ENCODE data around the gene PDZD7.

PDZD7 gene

DNA sequence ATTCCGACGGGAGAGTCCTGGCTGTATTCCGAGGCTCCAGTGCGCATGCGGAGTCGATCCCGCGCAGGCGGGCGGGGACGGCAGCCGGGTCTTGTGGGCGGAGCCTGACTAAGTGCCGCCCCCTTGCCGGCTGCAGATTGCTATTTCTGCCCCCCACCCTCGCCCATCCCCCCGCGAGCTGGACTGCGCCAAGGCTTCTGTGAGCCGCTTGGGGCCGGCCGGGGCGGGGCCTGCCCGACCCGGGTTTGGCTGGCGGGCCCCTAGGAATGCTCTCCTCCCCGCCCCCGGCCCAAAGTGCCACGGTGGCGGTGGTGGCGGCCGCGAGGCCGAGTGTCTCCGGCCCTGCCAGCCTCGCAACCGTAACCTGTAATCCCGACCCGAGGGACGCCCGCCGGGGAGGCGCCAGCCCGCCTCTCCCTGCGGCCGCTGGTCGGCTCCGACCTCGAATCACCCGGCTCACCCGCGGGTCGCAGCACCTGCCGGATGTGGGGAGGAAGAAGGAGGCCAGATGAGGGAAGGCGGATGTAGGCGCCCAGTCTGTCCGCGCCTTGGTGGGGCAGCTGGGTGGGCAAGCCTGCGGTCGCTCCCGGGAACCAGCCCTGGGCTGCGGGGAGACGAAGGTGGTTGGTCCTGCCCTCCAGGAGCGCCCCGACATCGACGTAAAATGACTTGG, 30.2 kb upstream of the PDZD7 start:
- DNase-seq, result no peak

DNA sequence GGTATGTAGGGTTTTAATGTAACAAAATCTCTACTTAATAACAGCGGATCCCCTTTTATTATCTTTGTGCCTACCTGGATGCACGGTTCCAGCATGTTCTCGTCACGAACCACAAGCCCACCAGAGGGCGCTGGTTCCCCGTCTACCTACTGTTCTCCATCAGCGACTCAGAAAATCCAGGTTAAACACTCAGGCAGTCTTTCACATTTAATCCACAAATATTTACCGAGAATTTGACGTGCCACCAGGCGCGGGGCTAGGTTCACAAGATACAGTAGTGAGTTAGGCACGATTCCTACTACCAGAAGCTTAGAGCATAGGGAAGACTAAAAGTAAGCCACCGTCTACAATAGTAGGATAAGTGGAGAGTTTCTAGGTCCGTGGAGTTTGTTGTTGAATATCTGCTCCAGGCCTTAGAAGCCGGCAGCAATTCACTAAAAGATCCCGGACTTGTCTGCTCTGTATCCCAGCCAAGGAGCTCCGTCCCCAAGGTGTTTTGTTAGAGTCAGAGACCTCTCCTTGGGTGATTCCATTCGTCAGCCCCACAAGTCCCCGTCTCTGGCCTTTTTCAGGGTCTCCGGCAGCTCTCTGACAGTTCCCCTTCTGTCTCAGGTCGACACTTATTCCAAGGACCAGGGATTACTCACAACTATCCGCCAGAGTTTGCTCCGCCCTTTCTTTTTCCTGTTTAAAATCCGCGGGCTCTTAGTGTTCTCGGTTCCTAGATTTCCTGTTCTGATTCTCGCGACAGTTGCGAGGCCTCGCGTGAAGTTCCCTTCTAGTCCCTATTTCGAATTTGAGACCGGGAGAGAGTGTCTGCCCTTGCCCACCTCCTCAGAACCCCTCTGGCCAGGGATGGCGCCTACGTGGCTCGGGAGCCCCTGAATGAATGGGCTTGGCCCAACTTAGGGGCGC, 29.4 kb upstream of the PDZD7 start:
- peak; percentile 78 for DNase-seq

- no peak for DNase-seq
These were observed 25.6 kb upstream of the PDZD7 start for GRCh38 chr10:101056365-101057151.

GRCh38 chr10:101055411-101055810, 24.5 kb upstream of the PDZD7 start:
- no peak for DNase-seq

GRCh38 chr10:101054876-101055275, 23.9 kb upstream of the PDZD7 start:
- no peak for DNase-seq

GRCh38 chr10:101054351-101054750, 23.4 kb upstream of the PDZD7 start:
- no peak for DNase-seq

- DNase-seq, result no peak
These were observed 22.6 kb upstream of the PDZD7 start for GRCh38 chr10:101053516-101053915.

GRCh38 chr10:101052285-101052684, 21.4 kb upstream of the PDZD7 start:
- no peak for DNase-seq

DNA sequence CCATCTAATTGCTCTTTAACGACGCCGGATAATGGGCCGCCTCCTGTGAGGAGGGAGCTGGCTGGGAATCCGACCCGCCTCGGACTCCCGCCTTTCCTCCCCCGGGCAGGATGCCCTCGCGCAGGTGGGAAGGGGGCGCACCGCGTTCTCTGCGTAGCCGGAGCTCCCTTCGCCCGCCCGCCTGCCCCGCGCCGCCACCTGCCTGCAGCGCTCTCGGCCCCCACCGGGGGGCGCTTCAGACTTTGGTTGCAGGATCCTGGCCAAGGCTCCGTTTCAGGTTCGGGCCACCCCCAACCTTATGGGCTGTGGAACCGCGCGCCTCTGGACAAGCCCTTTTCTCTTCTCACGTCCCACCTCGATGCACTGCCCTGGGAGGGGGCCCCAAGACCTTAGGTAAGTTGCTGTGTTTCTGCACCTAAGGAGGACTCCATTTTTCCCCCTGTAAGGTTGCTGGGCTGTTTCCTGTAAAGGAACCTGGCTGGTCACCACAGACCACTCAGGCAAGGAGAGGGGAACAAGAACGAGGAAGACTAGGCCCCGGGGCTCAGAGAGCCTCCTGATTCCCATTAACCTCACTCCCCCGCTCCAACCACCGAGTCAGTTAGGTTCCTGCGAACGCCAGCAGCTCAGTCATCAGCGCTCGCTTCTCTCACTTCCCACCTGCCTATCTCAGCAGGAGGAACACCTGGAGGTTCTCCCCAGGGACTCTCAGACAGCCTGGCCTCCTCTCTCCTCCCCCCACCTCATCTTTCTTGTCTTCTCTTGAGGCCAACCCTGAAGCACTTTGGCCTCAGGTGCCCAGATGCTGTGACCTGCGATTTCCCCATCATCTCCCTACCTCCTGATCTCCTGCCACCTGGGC, 19.5 kb upstream of the PDZD7 start:
- DNase-seq, result no peak

GRCh38 chr10:101047961-101048892, 17.3 kb upstream of the PDZD7 start:
- no peak for DNase-seq

DNA sequence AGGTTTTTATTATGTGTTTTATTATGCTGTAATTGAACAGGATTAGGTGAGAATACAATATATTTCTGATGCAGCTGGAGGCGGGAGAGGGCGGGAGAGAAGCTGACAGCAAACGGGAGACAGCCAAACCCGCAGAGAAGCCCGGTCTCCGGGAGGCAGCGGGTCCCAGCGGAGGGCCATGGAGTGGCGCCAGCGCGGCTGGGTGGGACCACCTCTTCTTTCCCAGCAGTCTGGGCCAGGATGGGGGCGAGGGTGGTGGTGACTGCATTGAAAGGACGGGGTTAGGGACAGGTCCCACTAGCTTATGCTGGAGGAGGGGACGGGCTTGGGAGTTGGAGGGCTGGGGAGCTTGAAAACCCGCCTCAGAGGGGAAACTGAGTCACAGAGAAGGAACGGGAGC, 16.3 kb upstream of the PDZD7 start:
- DNase-seq, result no peak

GRCh38 chr10:101046332-101047238, 15.7 kb upstream of the PDZD7 start:
- no peak for DNase-seq

- DNase-seq, result no peak
These were observed 13.2 kb upstream of the PDZD7 start for GRCh38 chr10:101044117-101044516.

DNA sequence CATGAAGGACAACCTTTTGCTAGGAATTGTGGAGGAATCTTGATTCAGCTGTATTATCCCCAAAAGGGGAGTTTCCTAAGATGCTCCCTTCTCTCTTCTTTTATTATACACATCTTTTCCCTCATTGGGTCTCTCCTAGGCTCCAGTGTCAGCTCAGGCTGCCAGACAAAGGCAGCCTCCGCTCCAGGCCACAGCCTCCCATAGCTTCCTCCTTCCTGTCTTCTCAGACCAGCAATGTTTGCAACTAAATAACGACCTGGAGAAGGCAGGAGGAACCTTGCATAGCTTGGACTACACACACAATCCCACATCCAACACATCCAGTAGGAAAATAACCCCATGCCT, 12.4 kb upstream of the PDZD7 start:
- no peak for DNase-seq

DNA sequence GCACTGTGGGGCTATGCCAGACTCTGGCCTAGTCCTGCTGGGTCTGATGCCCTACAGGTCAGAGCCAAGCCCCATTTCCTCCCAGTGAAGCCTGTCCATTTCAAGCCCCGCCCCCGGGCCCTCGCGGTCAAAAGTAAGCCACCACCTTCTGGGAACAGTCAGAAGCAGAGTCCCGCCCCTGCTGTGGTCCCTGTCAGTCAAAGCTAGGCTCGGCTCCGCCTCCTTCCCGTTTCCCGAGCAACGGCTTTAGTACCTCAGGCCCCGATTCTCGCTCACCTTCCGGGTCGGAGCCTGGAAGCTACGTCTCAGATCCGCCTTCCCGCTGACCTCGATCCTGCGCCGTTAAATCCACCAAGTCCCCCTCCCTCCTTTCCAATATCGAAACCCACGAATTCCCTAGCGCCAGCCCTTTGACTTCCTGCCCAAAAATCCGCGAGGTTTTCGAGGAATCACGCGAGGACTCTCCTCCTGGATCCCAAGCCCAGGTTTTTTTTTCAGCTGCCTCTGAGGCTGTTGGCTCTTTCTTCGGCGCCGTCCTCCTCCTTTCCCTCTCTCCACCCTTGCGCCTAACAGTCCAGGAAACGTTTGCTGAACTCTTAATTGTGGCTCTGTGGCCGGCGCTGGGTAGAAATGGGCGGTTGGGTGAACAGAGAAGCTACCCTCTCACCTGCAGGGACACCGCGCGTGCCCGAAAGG, 11.9 kb upstream of the PDZD7 start:
- peak; percentile 7 for DNase-seq

DNA sequence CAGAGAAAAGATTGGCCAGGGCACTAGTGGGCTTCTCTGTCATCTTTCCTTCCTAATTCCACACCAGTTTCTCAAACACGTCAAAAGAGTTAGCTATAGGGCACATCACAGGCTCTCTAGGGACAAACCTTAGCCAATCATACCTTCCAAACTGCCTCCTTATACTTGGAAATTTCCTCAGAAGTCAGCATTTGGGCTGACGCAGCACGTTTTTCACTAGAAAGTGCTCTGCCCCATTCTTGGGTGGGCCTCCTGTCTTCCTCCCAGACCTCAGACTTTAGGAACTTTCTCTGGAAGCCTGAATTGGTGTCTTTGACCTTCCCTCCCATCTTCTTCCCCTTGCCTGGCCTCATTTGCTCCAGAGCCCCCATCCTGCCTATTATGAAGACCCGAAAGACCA, 11.2 kb upstream of the PDZD7 start:
- no peak for DNase-seq

- DNase-seq, result peak; percentile 9
These were observed 10.4 kb upstream of the PDZD7 start for GRCh38 chr10:101041252-101041761.

GRCh38 chr10:101040851-101041250, 9.9 kb upstream of the PDZD7 start:
- DNase-seq, result no peak

DNA sequence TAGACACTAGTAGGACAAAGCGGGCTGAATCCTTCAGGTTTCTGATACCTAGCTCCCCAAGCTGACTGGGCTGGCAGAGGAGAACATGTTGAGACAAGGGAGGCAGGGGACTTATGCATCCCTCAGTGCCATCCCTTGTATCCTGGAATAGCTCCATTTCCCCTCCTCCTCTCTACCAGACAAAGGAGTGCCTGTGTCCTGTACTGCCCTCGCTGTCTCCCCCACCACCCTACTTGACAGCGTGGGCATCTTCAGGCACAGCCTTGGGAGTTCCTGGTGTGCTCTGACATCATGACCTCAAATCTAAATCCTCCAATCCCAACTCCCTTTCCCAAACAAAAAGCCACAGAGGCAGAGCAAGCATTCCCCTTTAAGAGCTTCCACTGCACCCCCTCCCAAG, 9.1 kb upstream of the PDZD7 start:
- DNase-seq, result no peak

DNA sequence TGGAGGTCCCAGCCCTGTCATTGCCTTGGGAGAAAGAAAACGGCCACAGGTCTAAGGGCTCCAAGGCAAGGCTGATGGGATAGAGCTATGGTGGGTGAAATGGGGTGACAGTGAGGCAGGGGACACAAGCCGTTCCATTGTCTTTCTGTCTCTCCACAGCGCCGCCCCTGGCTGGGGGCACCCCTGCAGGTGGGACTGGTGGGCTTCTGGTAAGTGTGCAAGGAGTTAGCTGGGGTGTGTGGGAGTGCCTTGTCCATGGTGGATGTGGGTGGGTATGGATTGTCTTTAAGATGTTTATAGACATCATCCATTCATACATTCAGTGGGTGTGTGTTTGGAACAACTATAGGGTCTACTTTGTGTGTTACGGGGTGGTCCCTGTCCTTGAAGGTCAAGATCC, 7.6 kb upstream of the PDZD7 start:
- no peak for DNase-seq

Data from SIG-M5 (cell line).